Epithelial cell of alveolus of lung (primary cell): ENCODE results near the gene SRI. TPM values are rescaled to one million over a fixed set of nuclear protein-coding genes. Genes with fewer than 3 reads are reported as not detected.

Source experiments
- total RNA-seq: library from RNA; depleted of rRNA; stranded (reverse); fragments of >200 nt; gene quantifications from 2 replicates; pipeline ENCODE4 v1.2.1, GENCODE V29; 2015

The SRI gene, protein sequence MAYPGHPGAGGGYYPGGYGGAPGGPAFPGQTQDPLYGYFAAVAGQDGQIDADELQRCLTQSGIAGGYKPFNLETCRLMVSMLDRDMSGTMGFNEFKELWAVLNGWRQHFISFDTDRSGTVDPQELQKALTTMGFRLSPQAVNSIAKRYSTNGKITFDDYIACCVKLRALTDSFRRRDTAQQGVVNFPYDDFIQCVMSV
- total RNA-seq = 82.4 and 94.8 TPM in 2 replicates

GRCh38 chr7:88219781-88220747, at the start of gene SRI:
SRI (minus strand) TSS chr7:88220038; CDS start chr7:88220026, 12 bp downstream.

Other genes starting within 250 kb of the SRI start
- gene STEAP4, start 86.9 kb upstream of the SRI start, total RNA-seq = under 0.01 and 0.08 TPM in 2 replicates